GM21423 (cell line): ENCODE results near the gene TBATA.
A peak's percentile ranks its signal among the peaks of the same experiment; 100 is the strongest.

Source experiments
- ATAC-seq: cut with Tn5 transposase; IDR thresholded peaks from one replicate; pipeline ENCODE4 v1.9.1; 2021; ENCODE audit warnings: mild to moderate bottlenecking, moderate library complexity; ENCODE audit not compliant: unreplicated experiment

TBATA gene, protein sequence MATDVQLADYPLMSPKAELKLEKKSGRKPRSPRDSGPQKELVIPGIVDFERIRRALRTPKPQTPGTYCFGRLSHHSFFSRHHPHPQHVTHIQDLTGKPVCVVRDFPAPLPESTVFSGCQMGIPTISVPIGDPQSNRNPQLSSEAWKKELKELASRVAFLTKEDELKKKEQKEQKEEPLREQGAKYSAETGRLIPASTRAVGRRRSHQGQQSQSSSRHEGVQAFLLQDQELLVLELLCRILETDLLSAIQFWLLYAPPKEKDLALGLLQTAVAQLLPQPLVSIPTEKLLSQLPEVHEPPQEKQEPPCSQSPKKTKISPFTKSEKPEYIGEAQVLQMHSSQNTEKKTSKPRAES

GRCh38 chr10:70785190-70785589, at the start of gene TBATA:
TSS of gene TBATA (minus strand) at chr10:70785377. CDS start at chr10:70783379, 1,998 bp downstream.
- no peak for ATAC-seq

- ATAC-seq, result no peak
These were observed 49.4 kb upstream of the TBATA start for GRCh38 chr10:70834441-70835151.

- ATAC-seq, result no peak
These were observed 48.8 kb upstream of the TBATA start for GRCh38 chr10:70834021-70834420.

- no peak for ATAC-seq
These were observed 48.4 kb upstream of the TBATA start for GRCh38 chr10:70833601-70834000.

GRCh38 chr10:70832852-70833528, 47.8 kb upstream of the TBATA start:
- no peak for ATAC-seq

GRCh38 chr10:70832221-70832620, 47.0 kb upstream of the TBATA start:
- ATAC-seq, result no peak

- ATAC-seq, result no peak
These were observed 45.0 kb upstream of the TBATA start for GRCh38 chr10:70830164-70830563.

GRCh38 chr10:70829543-70829942, 44.4 kb upstream of the TBATA start:
- no peak for ATAC-seq

GRCh38 chr10:70828923-70829322, 43.7 kb upstream of the TBATA start:
- ATAC-seq, result no peak

- no peak for ATAC-seq
These were observed 42.0 kb upstream of the TBATA start for GRCh38 chr10:70827086-70827757.

DNA sequence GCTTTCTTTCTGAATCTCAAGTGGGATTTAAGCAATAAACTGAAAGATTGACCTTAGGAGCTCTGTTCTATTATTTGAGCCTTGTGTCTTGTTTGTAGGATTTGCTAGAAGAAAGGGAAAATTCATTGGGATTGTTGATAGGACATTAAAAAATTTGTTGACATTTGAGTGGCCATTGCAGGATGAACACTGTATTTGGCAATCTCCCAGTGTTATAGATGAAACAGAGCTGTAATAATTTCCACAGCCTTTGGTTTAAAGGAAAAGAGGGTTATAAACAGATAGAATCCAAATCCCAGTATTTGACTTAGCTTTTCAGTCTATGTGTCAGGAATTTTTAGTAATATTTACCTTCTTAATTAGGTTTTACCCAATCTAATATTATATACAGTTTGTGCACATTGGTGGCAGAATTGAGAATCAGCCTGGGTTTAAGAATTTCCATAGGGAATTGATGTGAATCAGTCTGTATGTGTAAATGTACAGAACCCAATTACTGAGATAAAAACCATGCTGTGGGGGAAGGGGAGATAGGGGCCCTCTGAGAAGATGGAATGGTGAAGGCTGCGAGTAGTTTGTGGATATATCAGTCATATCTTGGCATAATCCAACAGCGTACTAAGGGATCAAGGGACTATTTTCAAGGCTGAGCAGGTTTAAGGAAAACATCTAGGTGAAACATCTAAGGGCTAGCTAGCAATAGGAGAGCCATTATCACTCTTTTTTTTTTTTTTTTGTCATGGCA, 37.1 kb upstream of the TBATA start:
- ATAC-seq, result no peak

- no peak for ATAC-seq
These were observed 36.0 kb upstream of the TBATA start for GRCh38 chr10:70820976-70821750.

GRCh38 chr10:70816220-70816894, 31.2 kb upstream of the TBATA start:
- ATAC-seq, result peak; percentile 26

GRCh38 chr10:70815504-70816219, 30.5 kb upstream of the TBATA start, which contains the start of gene SGPL1:
TSS of gene SGPL1 (plus strand) at chr10:70815948. CDS start at chr10:70816854, 906 bp downstream.
- ATAC-seq, result peak; percentile 82

- no peak for ATAC-seq
These were observed 28.9 kb upstream of the TBATA start for GRCh38 chr10:70814126-70814525.

DNA sequence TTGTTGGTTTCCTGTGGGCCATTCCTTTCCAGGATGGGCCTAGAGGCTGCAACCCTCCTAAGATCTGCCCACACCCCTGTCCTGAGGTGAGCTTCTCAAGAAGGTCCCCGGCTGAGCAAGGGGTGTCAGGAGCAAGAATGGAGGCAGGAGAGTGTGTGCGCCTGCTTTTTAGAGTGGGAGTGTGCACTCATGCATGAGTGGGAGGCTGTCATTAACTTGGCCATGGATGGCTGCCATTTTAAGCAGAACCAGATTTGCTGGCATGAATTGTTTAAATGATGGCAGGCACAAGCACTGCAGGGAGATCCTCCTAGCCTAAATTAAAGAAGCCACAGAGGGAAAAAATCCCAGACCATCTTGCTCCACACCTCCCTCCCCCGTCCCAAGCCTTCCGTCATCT, 27.6 kb upstream of the TBATA start:
- ATAC-seq, result no peak

- ATAC-seq, result no peak
These were observed 26.7 kb upstream of the TBATA start for GRCh38 chr10:70811881-70812280.

DNA sequence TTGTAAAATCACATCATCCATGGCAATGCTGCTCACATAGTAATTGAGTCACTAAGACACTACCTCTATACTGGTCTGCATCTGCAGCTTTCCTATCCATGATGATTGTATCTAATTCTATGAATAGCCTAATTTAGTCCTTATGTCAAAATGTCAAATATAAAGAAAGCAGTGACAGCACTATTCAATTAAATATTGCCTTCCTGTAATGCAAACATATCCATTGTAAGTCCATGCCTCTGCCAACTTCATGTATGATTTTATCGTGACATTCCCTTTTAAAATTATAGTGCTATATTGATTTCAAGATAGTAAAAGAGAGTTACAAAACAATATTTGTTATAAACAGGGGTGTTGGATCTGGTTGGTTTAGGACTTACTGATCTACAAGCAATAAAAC, 25.8 kb upstream of the TBATA start:
- ATAC-seq, result no peak
